Measurements from ENCODE around the gene INPP4A.

Gene INPP4A

GRCh38 chr2:98556344-98557033, 111.8 kb downstream of the INPP4A start:
- TF ChIP-seq ZNF274 (IDR thresholded peaks at IDR 0.05; ENCODE audit: low read depth, low read length): no peak
- H3K4me3 ChIP-seq (ENCODE audit: low read length): no peak overlapping the region

GRCh38 chr2:98558852-98559530, 114.3 kb downstream of the INPP4A start:
- no peak for TF ChIP-seq ZNF274 (IDR thresholded peaks at IDR 0.05; ENCODE audit: low read depth, low read length)
- H3K4me3 ChIP-seq (ENCODE audit: low read length): no peak overlapping the region

GRCh38 chr2:98559581-98559980, 114.9 kb downstream of the INPP4A start:
- no peak for TF ChIP-seq ZNF274 (IDR thresholded peaks at IDR 0.05; ENCODE audit: low read depth, low read length)
- H3K4me3 ChIP-seq (ENCODE audit: low read length): no peak overlapping the region

GRCh38 chr2:98560256-98560771, 115.7 kb downstream of the INPP4A start:
- no peak overlapping the region for H3K4me3 ChIP-seq (ENCODE audit: low read length)
- no peak for TF ChIP-seq ZNF274 (IDR thresholded peaks at IDR 0.05; ENCODE audit: low read depth, low read length)

DNA sequence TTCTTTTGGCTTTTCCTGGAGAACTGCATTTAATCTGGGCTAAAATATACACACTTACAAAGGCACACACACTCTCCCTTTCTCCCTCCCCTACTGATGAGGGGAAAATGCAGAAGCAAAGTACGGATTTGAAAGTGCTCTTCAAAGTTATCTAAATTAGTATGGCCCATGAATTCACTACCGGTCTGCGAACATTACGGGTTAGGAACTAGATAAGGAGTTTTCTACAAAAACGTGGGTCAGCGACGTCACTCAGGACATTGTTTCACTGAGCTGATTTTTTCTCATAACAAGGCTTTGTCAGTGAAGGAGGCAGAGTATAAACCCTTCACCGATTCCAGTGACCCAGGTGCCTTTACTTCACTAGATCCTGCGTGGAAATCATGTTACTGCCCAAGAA, 116.4 kb downstream of the INPP4A start:
- TF ChIP-seq ZNF274 (IDR thresholded peaks at IDR 0.05; ENCODE audit: low read depth, low read length): no peak
- no peak overlapping the region for H3K4me3 ChIP-seq (ENCODE audit: low read length)

DNA sequence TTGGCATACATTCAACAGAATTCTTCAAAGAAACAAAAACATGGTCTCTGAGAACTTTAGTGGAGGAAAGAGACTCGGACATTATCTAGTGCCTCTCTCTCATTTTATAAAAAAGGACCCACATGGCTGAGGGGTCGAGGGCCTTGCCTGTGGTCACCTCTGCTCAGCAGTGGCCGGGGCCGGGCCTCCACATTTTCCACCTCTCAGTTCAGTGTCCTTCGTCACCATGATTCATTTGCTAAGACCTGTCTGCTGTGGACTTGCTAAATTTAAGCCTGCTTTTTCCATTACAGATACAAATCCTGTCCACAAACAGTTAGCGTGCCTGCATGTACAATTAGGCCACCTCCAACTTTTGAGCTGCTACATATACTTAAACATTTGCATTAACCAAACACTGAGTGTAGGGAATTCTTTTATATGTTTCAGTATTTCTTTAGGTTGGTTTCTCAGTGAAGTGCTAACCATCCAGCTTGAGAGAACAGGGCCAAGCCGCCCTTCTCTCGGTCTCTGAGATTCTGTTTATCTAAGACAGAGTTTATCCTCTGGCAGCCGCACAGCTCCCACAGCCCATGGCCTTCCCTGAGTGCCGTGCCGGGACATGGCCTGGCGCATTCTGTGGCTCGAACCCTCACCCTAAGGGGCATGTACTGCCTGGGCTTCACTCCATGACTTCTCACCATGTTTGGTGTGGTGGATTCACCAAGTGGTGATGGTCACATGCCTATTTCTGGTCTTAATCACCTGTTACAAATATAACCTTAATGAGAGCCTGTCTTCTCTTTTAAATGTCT, 117.4 kb downstream of the INPP4A start:
- H3K4me3 ChIP-seq (ENCODE audit: low read length): no peak overlapping the region
- TF ChIP-seq ZNF274 (IDR thresholded peaks at IDR 0.05; ENCODE audit: low read depth, low read length): no peak

- H3K4me3 ChIP-seq (ENCODE audit: low read length): no peak overlapping the region
- TF ChIP-seq ZNF274 (IDR thresholded peaks at IDR 0.05; ENCODE audit: low read depth, low read length): no peak
Observed at GRCh38 chr2:98563394-98563793, 118.7 kb downstream of the INPP4A start.

DNA sequence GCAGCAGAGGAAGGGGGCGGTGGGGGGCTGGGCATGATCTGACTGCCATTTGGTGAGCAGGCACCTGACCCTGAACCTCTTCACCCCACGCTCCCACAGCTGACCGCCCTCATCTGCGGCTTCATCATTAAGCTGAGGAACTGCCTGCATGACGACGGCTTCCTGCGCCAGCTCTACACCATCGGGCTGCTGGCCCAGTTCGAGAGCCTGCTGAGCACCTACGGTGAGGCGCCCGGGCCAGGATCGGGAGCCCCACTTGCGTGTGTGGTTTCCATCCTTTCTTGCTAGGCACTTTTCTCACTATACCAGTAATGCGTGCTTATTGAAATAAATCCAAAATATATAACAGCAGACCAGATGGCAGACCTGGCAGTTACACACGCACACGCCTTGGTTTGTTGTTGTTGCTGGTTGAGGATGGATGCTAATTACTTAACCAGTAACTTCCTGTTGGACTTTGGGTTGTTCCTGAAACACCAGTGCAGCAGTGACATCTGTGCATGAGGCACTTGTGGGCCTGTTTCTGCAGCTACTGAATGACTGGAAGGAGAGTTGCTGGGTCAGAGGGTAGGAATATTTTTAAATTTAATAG, 120.0 kb downstream of the INPP4A start:
- no peak overlapping the region for H3K4me3 ChIP-seq (ENCODE audit: low read length)
- TF ChIP-seq ZNF274 (IDR thresholded peaks at IDR 0.05; ENCODE audit: low read depth, low read length): no peak

DNA sequence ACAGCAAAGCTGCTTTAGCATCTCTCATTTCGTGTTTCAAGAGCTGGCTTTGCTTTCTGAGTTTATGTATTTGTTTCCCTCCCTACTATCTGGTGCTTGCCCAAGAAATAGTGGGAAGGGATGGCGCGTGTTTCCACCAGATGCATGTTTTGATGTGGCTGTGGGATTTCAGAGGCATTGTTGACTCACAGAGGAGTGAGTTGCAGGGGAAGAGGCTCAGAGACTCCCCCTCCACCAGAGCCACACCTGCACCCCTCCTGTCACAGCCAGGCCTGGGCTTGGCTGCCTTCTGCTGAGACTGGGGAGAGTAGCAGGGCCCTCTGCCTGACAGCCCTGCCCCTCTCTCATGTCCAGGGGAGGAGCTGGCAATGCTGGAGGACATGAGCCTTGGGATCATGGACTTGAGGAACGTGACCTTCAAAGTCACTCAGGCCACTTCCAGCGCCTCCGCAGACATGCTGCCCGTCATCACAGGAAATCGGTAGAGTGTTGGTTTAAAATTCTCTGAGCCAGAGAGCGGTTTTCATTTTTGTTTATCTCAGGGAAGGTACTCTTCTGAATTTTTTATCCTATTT, 120.7 kb downstream of the INPP4A start:
- no peak overlapping the region for H3K4me3 ChIP-seq (ENCODE audit: low read length)
- no peak for TF ChIP-seq ZNF274 (IDR thresholded peaks at IDR 0.05; ENCODE audit: low read depth, low read length)

GRCh38 chr2:98565941-98566340, 121.3 kb downstream of the INPP4A start:
- H3K4me3 ChIP-seq (ENCODE audit: low read length): no peak overlapping the region
- no peak for TF ChIP-seq ZNF274 (IDR thresholded peaks at IDR 0.05; ENCODE audit: low read depth, low read length)

GRCh38 chr2:98568161-98568956, 123.7 kb downstream of the INPP4A start:
- no peak overlapping the region for H3K4me3 ChIP-seq (ENCODE audit: low read length)
- no peak for TF ChIP-seq ZNF274 (IDR thresholded peaks at IDR 0.05; ENCODE audit: low read depth, low read length)

- no peak for TF ChIP-seq ZNF274 (IDR thresholded peaks at IDR 0.05; ENCODE audit: low read depth, low read length)
- H3K4me3 ChIP-seq (ENCODE audit: low read length): no peak overlapping the region
Observed at GRCh38 chr2:98569197-98569793, 124.6 kb downstream of the INPP4A start.

- H3K4me3 ChIP-seq (ENCODE audit: low read length): no peak overlapping the region
- TF ChIP-seq ZNF274 (IDR thresholded peaks at IDR 0.05; ENCODE audit: low read depth, low read length): no peak
Observed at GRCh38 chr2:98569915-98570314, 125.3 kb downstream of the INPP4A start.

All from GM08714 (cell line).